Naive thymus-derived CD4-positive, alpha-beta T cell (primary cell): ENCODE measurements around the gene CHN2. TPM values are rescaled to one million over a fixed set of nuclear protein-coding genes. Genes with fewer than 3 reads are reported as not detected.
A peak's percentile ranks its signal among the peaks of the same experiment; 100 is the strongest.

Source experiments
- ATAC-seq: fragments of 150-1000 bp; cut with Tn5 transposase; 2 replicates; pipeline ENCODE4 v1.10.0; 2021; ENCODE audit warnings: mild to moderate bottlenecking, moderate library complexity
- CTCF ChIA-PET: fragments of 350-600 bp; sonication (Branson Sonifier 250); formaldehyde crosslinking; loops from one replicate; lab custom pipeline; 2021; ENCODE audit warnings: antibody characterized with exemption; lab: Charles Lee
- POLR2A ChIA-PET: fragments of 350-600 bp; sonication (Branson Sonifier 250); formaldehyde crosslinking; loops from one replicate; lab custom pipeline; 2021; ENCODE audit warnings: antibody characterized with exemption, inconsistent platforms; lab: Charles Lee
- DNase-seq, 9 donors: peaks; one replicate each; pipeline versions ENCODE4 v3.0.0 to v3.0.0-alpha.2; 2020 to 2022; ENCODE audit warnings: mixed read lengths in 1 of 9
- H3K27ac ChIP-seq: one replicate; pipeline ENCODE4 v1.7.0; 2013; ENCODE audit warnings: mild to moderate bottlenecking, low read depth, low read length, moderate library complexity
- H3K27me3 ChIP-seq, 2 donors: one replicate each; pipeline ENCODE4 v1.7.0; 2013; ENCODE audit warnings: low read length in 2 of 2, mild to moderate bottlenecking in 2 of 2, moderate library complexity in 2 of 2; ENCODE audit not compliant: control insufficient read depth in 2 of 2, insufficient read depth in 2 of 2
- H3K36me3 ChIP-seq, 3 experiments: 1 replicate in 2 of 3; 2 replicates in 1 of 3; pipeline ENCODE4 v1.7.0; 2013; ENCODE audit warnings: low read length in 3 of 3, mild to moderate bottlenecking in 3 of 3, moderate library complexity in 1 of 3; ENCODE audit not compliant: insufficient read depth in 3 of 3, control insufficient read depth in 2 of 3
- H3K4me1 ChIP-seq, 2 donors: one replicate each; pipeline ENCODE4 v1.7.0; 2013; ENCODE audit warnings: low read length in 2 of 2, mild to moderate bottlenecking in 2 of 2, moderate library complexity in 1 of 2; ENCODE audit not compliant: control insufficient read depth in 2 of 2, insufficient read depth in 2 of 2
- H3K4me3 ChIP-seq: 2 replicates; pipeline ENCODE4 v1.7.0; 2013; ENCODE audit warnings: mild to moderate bottlenecking, low read length
- H3K9me3 ChIP-seq, 3 experiments: 1 replicate in 2 of 3; 2 replicates in 1 of 3; pipeline ENCODE4 v1.7.0; 2013; ENCODE audit warnings: low read length in 3 of 3; ENCODE audit not compliant: control insufficient read depth in 2 of 3
- H3K27ac Mint-ChIP-seq, 9 donors: one replicate each; pipeline ENCODE4 v1.8.0; 2020 to 2022; ENCODE audit warnings: mixed read lengths in 9 of 9, mild to moderate bottlenecking in 8 of 9, moderate library complexity in 5 of 9, inconsistent platforms in 2 of 9
- H3K27me3 Mint-ChIP-seq, 5 donors: one replicate each; pipeline ENCODE4 v1.8.0; 2021 to 2022; ENCODE audit warnings: mixed read lengths in 5 of 5, mild to moderate bottlenecking in 1 of 5
- H3K36me3 Mint-ChIP-seq, 5 donors: one replicate each; pipeline ENCODE4 v1.8.0; 2020 to 2022; ENCODE audit warnings: mixed read lengths in 5 of 5, mild to moderate bottlenecking in 3 of 5, inconsistent platforms in 1 of 5
- H3K4me1 Mint-ChIP-seq, 7 donors: one replicate each; pipeline ENCODE4 v1.8.0; 2020 to 2022; ENCODE audit warnings: mixed read lengths in 7 of 7, mild to moderate bottlenecking in 3 of 7, inconsistent platforms in 1 of 7
- H3K4me3 Mint-ChIP-seq, 10 donors: one replicate each; pipeline ENCODE4 v1.8.0; 2020 to 2022; ENCODE audit warnings: mild to moderate bottlenecking in 10 of 10, mixed read lengths in 10 of 10, moderate library complexity in 6 of 10, inconsistent platforms in 2 of 10
- H3K9me3 Mint-ChIP-seq, 11 donors: one replicate each; pipeline ENCODE4 v1.8.0; 2020 to 2022; ENCODE audit warnings: mixed read lengths in 11 of 11, mild to moderate bottlenecking in 4 of 11, inconsistent platforms in 1 of 11, moderate library complexity in 1 of 11
- intact Hi-C, 2 donors: fragments of 100-400 bp; cut with micrococcal nuclease; formaldehyde crosslinking; loops; one replicate each; pipeline ENCODE4 v1.15.1; 2023
- polyA plus RNA-seq, 2 donors: library from polyadenylated mRNA; unstranded; fragments of 300-500 nt; fragmentation: Illumina TruSeq; gene quantifications; one replicate each; pipeline ENCODE4 v1.2.3, GENCODE V29; 2021
- total RNA-seq, 6 experiments: library from RNA in 5 of 6; stranded (reverse) in 5 of 6; gene quantifications; 1 replicate in 5 of 6; 2 replicates in 1 of 6; pipeline ENCODE4 v1.2.3 and lab custom pipeline; 2021 to 2026

CHN2 gene
- total and polyA plus RNA-seq, 7 experiments from 2014 or later, result 0.34 to 28.1 (median 0.98) TPM

GRCh38 chr7:29316926-29317325, 122.4 kb downstream of the CHN2 start:
- Histone ChIP-seq H3K36me3 (no peaks in the 10 kb centered on the region), H3K27me3 (no peaks in the 10 kb centered on the region), H3K4me3 (no peak overlapping the region), H3K9me3 (no peaks in the 10 kb centered on the region), H3K27ac (no peak overlapping the region), H3K4me1 (no peaks in the 10 kb centered on the region)
- H3K27me3 Mint-ChIP-seq, result peaks cover 0 to 35% (median 7%) of the 10 kb centered on the region in 5 donors
- intact Hi-C loops, result no loop called here
- ChIA-PET CTCF (no interaction called here), POLR2A (no interaction called here)
- ATAC-seq (no peak), DNase-seq (no peak)
- H3K27ac Mint-ChIP-seq, result peak overlapping the region in 1 of 9 donors; percentile 22
- no peaks in the 10 kb centered on the region for H3K36me3 Mint-ChIP-seq
- H3K4me1 Mint-ChIP-seq, result peaks cover 0 to 6% (median 0%) of the 10 kb centered on the region in 7 donors
- H3K4me3 Mint-ChIP-seq, result no peak overlapping the region
- no peaks in the 10 kb centered on the region for H3K9me3 Mint-ChIP-seq

- no peak overlapping the region for H3K4me3 ChIP-seq
- no peaks in the 10 kb centered on the region for H3K36me3 Mint-ChIP-seq
- no peak overlapping the region for H3K27ac Mint-ChIP-seq
- ChIA-PET CTCF (interaction anchor here (0.5 kb wide), 1 partner anchor 517 kb away, joined by 3 read pairs; no protein-coding TSS in a partner anchor), POLR2A (interaction anchor here (0.7 kb wide), 1 partner anchor 25 kb away, joined by 3 read pairs; no protein-coding TSS in a partner anchor)
- H3K9me3 ChIP-seq, result no peaks in the 10 kb centered on the region
- H3K36me3 ChIP-seq, result no peaks in the 10 kb centered on the region
- H3K27me3 Mint-ChIP-seq, result peaks cover 0 to 23% (median 3%) of the 10 kb centered on the region in 5 donors
- H3K27ac ChIP-seq, result no peak overlapping the region
- H3K9me3 Mint-ChIP-seq, result peaks cover 0 to 5% (median 0%) of the 10 kb centered on the region in 11 donors
- H3K4me1 ChIP-seq, result no peaks in the 10 kb centered on the region
- DNase-seq (no peak), ATAC-seq (no peak)
- H3K4me1 Mint-ChIP-seq, result peaks cover 0 to 6% (median 0%) of the 10 kb centered on the region in 7 donors
- H3K27me3 ChIP-seq, result no peaks in the 10 kb centered on the region
- no peak overlapping the region for H3K4me3 Mint-ChIP-seq
- intact Hi-C loops, result no loop called here
Measured at GRCh38 chr7:29318853-29319718, 124.5 kb downstream of the CHN2 start.

GRCh38 chr7:29319719-29320521, 125.3 kb downstream of the CHN2 start:
- no peaks in the 10 kb centered on the region for H3K27me3 ChIP-seq
- Mint-ChIP-seq H3K27me3 (peaks cover 0 to 19% (median 0%) of the 10 kb centered on the region in 5 donors), H3K4me1 (peaks cover 0 to 2% (median 0%) of the 10 kb centered on the region in 7 donors), H3K4me3 (no peak overlapping the region), H3K36me3 (no peaks in the 10 kb centered on the region), H3K9me3 (peaks cover 0 to 5% (median 0%) of the 10 kb centered on the region in 11 donors), H3K27ac (no peak overlapping the region)
- intact Hi-C loops, result no loop called here
- ChIA-PET POLR2A (no interaction called here), CTCF (interaction anchor here (0.5 kb wide), 1 partner anchor 518 kb away, joined by 3 read pairs; no protein-coding TSS in a partner anchor)
- H3K36me3 ChIP-seq, result no peaks in the 10 kb centered on the region
- ATAC-seq (peak; percentile 84), DNase-seq (no peak)
- H3K4me3 ChIP-seq, result no peak overlapping the region
- no peaks in the 10 kb centered on the region for H3K9me3 ChIP-seq
- H3K4me1 ChIP-seq, result no peaks in the 10 kb centered on the region
- no peak overlapping the region for H3K27ac ChIP-seq

- Histone ChIP-seq H3K4me1 (no peaks in the 10 kb centered on the region), H3K36me3 (no peaks in the 10 kb centered on the region), H3K4me3 (no peak overlapping the region), H3K27me3 (no peaks in the 10 kb centered on the region), H3K27ac (no peak overlapping the region), H3K9me3 (no peaks in the 10 kb centered on the region)
- DNase-seq (no peak), ATAC-seq (no peak)
- CTCF ChIA-PET, result no interaction called here
- peaks cover 0 to 5% (median 0%) of the 10 kb centered on the region in 11 donors for H3K9me3 Mint-ChIP-seq
- no peak overlapping the region for H3K27ac Mint-ChIP-seq
- H3K4me1 Mint-ChIP-seq, result peaks cover 0 to 2% (median 0%) of the 10 kb centered on the region in 7 donors
- H3K27me3 Mint-ChIP-seq, result peaks cover 0 to 17% (median 0%) of the 10 kb centered on the region in 5 donors
- intact Hi-C loops, result no loop called here
- no peak overlapping the region for H3K4me3 Mint-ChIP-seq
- POLR2A ChIA-PET, result no interaction called here
- H3K36me3 Mint-ChIP-seq, result no peaks in the 10 kb centered on the region
Measured at GRCh38 chr7:29320577-29320976, 126.0 kb downstream of the CHN2 start.

GRCh38 chr7:29322023-29322712, 127.6 kb downstream of the CHN2 start:
- no peak for DNase-seq
- H3K36me3 Mint-ChIP-seq, result no peaks in the 10 kb centered on the region
- no peaks in the 10 kb centered on the region for H3K9me3 ChIP-seq
- H3K27me3 Mint-ChIP-seq, result peaks cover 0 to 10% (median 6%) of the 10 kb centered on the region in 5 donors
- no peak overlapping the region for H3K4me3 ChIP-seq
- H3K9me3 Mint-ChIP-seq, result peaks cover 0 to 9% (median 0%) of the 10 kb centered on the region in 11 donors
- no peaks in the 10 kb centered on the region for H3K4me1 ChIP-seq
- H3K4me3 Mint-ChIP-seq, result no peak overlapping the region
- H3K4me1 Mint-ChIP-seq, result peaks cover 0 to 2% (median 0%) of the 10 kb centered on the region in 7 donors
- ChIA-PET POLR2A (no interaction called here), CTCF (no interaction called here)
- no peak for ATAC-seq
- no peak overlapping the region for H3K27ac ChIP-seq
- intact Hi-C loops, result no loop called here
- H3K36me3 ChIP-seq, result no peaks in the 10 kb centered on the region
- H3K27me3 ChIP-seq, result no peaks in the 10 kb centered on the region
- no peak overlapping the region for H3K27ac Mint-ChIP-seq

- peaks cover 0 to 14% (median 6%) of the 10 kb centered on the region in 5 donors for H3K27me3 Mint-ChIP-seq
- no peaks in the 10 kb centered on the region for H3K36me3 ChIP-seq
- peaks cover 0 to 9% (median 0%) of the 10 kb centered on the region in 11 donors for H3K9me3 Mint-ChIP-seq
Measured at GRCh38 chr7:29325476-29325875, 130.9 kb downstream of the CHN2 start.

More at GRCh38 chr7:29325476-29325875, 130.9 kb downstream of the CHN2 start:
- no peak for ATAC-seq
- no peaks in the 10 kb centered on the region for H3K27me3 ChIP-seq
- Mint-ChIP-seq H3K4me1 (peaks cover 0 to 17% (median 12%) of the 10 kb centered on the region in 7 donors), H3K27ac (no peak overlapping the region), H3K36me3 (no peaks in the 10 kb centered on the region), H3K4me3 (no peak overlapping the region)
- H3K27ac ChIP-seq, result no peak overlapping the region
- H3K9me3 ChIP-seq, result no peaks in the 10 kb centered on the region
- no peak for DNase-seq
- intact Hi-C loops, result no loop called here
- POLR2A ChIA-PET, result no interaction called here
- no peaks in the 10 kb centered on the region for H3K4me1 ChIP-seq
- no peak overlapping the region for H3K4me3 ChIP-seq
- CTCF ChIA-PET, result no interaction called here
